Breast epithelium (tissue), 4 donors: ENCODE measurements around the gene POLQ. TPM values are rescaled to one million over a fixed set of nuclear protein-coding genes. Genes with fewer than 3 reads are reported as not detected.

Source experiments
- DNase-seq, 2 donors: peaks; one replicate each; pipeline ENCODE4 v3.0.0-alpha.2; 2019; ENCODE audit warnings: low spot score in 2 of 2
- H3K27ac ChIP-seq, 2 donors: fragments of 200-600 bp; sonication (generic) in 1 of 2; one replicate each; pipeline ENCODE4 v1.5.1; 2016 to 2019; ENCODE audit warnings: mild to moderate bottlenecking in 1 of 2
- H3K27me3 ChIP-seq, 2 donors: fragments of 200-600 bp; sonication (generic) in 1 of 2; one replicate each; pipeline versions ENCODE4 v1.5.1 to v1.6.0; 2017 to 2019; ENCODE audit warnings: control low read depth in 1 of 2, mild to moderate bottlenecking in 1 of 2
- H3K36me3 ChIP-seq: fragments of 200-600 bp; one replicate; pipeline ENCODE4 v1.5.1; 2019
- H3K4me1 ChIP-seq, 2 donors: fragments of 200-600 bp; sonication (generic); one replicate each; pipeline ENCODE4 v1.5.1; 2016 to 2019; ENCODE audit warnings: control low read depth in 1 of 2
- H3K4me3 ChIP-seq, 3 donors: fragments of 200-600 bp; sonication (generic); 1 replicate in 2 of 3; 2 replicates in 1 of 3; pipeline ENCODE4 v1.5.1; 2016 to 2019; ENCODE audit warnings: mild to moderate bottlenecking in 3 of 3, moderate library complexity in 2 of 3
- H3K9me3 ChIP-seq, 2 donors: fragments of 200-600 bp; sonication (generic) in 1 of 2; one replicate each; pipeline ENCODE4 v1.5.1; 2016 to 2019; ENCODE audit warnings: control low read depth in 1 of 2
- POLR2A ChIP-seq: fragments of 450-650 bp; IDR thresholded peaks from one replicate; pipeline ENCODE4 v1.6.1; 2016; ENCODE audit warnings: antibody characterized with exemption, mild to moderate bottlenecking, moderate library complexity
- POLR2AphosphoS5 ChIP-seq, 3 donors: sonication (generic); formaldehyde crosslinking; IDR thresholded peaks; one replicate each; pipeline ENCODE4 v1.6.1; 2017; ENCODE audit warnings: antibody characterized with exemption in 3 of 3
- intact Hi-C: fragments of 100-400 bp; cut with DNase I; formaldehyde crosslinking; loops from one replicate; pipeline ENCODE4 v1.15.1; 2023; ENCODE audit warnings: low total_unique reads
- total RNA-seq, 3 donors: library from RNA; depleted of rRNA; stranded (reverse); fragments of >200 nt; gene quantifications; one replicate each; pipeline ENCODE4 v1.1.0, GENCODE V29; 2016
- TF ChIP-seq, protein P1 (sequence below), 3 donors: fragments of 450-650 bp; IDR thresholded peaks; one replicate each; pipeline ENCODE4 v1.5.1; 2016 to 2017; ENCODE audit warnings: antibody characterized with exemption in 3 of 3, mild to moderate bottlenecking in 3 of 3, moderate library complexity in 3 of 3

POLQ gene
- total RNA-seq, 3 donors from 2014 or later: under 0.01 to 0.64 (median 0.29) TPM

- no peak for DNase-seq
- no peaks in the 10 kb centered on the region for H3K4me1 ChIP-seq
- H3K36me3 ChIP-seq: no peaks in the 10 kb centered on the region
- TF ChIP-seq POLR2A: no peak
- no peak overlapping the region for H3K4me3 ChIP-seq
- intact Hi-C loops: no loop called here
- H3K27me3 ChIP-seq: no peaks in the 10 kb centered on the region
- no peaks in the 10 kb centered on the region for H3K9me3 ChIP-seq
- H3K27ac ChIP-seq: no peak overlapping the region
Measured at GRCh38 chr3:121531269-121531668, 14.5 kb downstream of the POLQ start.

GRCh38 chr3:121529308-121529707 lies 16.5 kb downstream of the POLQ start:
- Histone ChIP-seq H3K9me3 (no peaks in the 10 kb centered on the region), H3K27me3 (no peaks in the 10 kb centered on the region), H3K4me1 (no peaks in the 10 kb centered on the region), H3K36me3 (no peaks in the 10 kb centered on the region), H3K4me3 (no peak overlapping the region), H3K27ac (no peak overlapping the region)
- no peak for DNase-seq
- TF ChIP-seq, protein P1, sequence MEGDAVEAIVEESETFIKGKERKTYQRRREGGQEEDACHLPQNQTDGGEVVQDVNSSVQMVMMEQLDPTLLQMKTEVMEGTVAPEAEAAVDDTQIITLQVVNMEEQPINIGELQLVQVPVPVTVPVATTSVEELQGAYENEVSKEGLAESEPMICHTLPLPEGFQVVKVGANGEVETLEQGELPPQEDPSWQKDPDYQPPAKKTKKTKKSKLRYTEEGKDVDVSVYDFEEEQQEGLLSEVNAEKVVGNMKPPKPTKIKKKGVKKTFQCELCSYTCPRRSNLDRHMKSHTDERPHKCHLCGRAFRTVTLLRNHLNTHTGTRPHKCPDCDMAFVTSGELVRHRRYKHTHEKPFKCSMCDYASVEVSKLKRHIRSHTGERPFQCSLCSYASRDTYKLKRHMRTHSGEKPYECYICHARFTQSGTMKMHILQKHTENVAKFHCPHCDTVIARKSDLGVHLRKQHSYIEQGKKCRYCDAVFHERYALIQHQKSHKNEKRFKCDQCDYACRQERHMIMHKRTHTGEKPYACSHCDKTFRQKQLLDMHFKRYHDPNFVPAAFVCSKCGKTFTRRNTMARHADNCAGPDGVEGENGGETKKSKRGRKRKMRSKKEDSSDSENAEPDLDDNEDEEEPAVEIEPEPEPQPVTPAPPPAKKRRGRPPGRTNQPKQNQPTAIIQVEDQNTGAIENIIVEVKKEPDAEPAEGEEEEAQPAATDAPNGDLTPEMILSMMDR (IDR thresholded peaks at IDR 0.05): no peak
- TF ChIP-seq POLR2A (no peak), POLR2AphosphoS5 (IDR thresholded peaks at IDR 0.05) (no peak)
- intact Hi-C loops: no loop called here

- intact Hi-C loops: no loop called here
- no peak overlapping the region for H3K4me3 ChIP-seq
- TF ChIP-seq POLR2A (no peak), POLR2AphosphoS5 (IDR thresholded peaks at IDR 0.05) (no peak)
- TF ChIP-seq, protein P1 (IDR thresholded peaks at IDR 0.05): no peak
Measured at GRCh38 chr3:121520510-121520909, 25.3 kb downstream of the POLQ start.

DNA sequence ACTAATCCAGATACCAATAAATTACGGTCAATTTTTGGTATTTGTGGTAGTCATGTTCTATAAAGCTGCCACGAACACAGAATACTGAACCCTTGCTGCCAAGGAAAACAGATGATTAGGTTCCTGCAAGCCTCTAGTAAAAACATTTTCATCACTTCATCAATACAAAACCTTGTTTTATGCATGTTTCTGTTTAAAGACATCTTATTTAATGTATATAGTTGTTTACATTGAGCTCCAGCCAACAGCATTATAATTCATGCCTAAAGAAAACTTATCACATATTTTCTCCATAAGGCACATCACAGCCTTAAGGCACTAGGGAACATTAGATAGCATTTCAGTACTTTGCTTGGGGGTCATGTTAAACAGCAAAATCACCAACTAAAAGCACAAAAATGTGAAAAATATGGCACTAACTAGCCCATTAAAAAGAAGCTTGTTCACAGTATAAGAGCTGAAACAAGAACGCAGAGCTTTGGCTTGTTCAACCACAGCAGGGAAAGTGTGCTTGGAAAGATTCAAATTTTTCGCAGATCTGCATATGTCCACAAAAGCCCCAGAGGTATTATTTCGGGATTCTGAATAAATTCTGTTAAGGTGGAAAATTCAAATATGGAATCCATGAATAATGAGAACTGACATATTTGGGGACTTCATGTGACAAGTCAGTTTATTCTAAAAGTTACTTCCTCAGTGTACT lies 27.7 kb downstream of the POLQ start:
- TF ChIP-seq POLR2AphosphoS5 (IDR thresholded peaks at IDR 0.05) (no peak), POLR2A (no peak)
- TF ChIP-seq, protein P1 (IDR thresholded peaks at IDR 0.05): no peak
- H3K27me3 ChIP-seq: no peaks in the 10 kb centered on the region

More at GRCh38 chr3:121520510-121520909, 25.3 kb downstream of the POLQ start:
- Histone ChIP-seq H3K4me1 (no peaks in the 10 kb centered on the region), H3K36me3 (no peaks in the 10 kb centered on the region), H3K9me3 (peaks cover under 1 to 14% of the 10 kb centered on the region in 2 donors), H3K27me3 (no peaks in the 10 kb centered on the region), H3K27ac (no peak overlapping the region)
- no peak for DNase-seq

GRCh38 chr3:121515862-121516261 lies 29.9 kb downstream of the POLQ start:
- Histone ChIP-seq H3K9me3 (peaks cover 6 to 19% of the 10 kb centered on the region in 2 donors), H3K4me3 (no peak overlapping the region), H3K27me3 (no peaks in the 10 kb centered on the region), H3K4me1 (no peaks in the 10 kb centered on the region), H3K27ac (no peak overlapping the region), H3K36me3 (no peaks in the 10 kb centered on the region)
- DNase-seq: no peak
- intact Hi-C loops: no loop called here
- TF ChIP-seq, protein P1 (IDR thresholded peaks at IDR 0.05): no peak
- TF ChIP-seq POLR2AphosphoS5 (IDR thresholded peaks at IDR 0.05) (no peak), POLR2A (no peak)

More for the DNA sequence above, 27.7 kb downstream of the POLQ start:
- intact Hi-C loops: no loop called here
- no peak overlapping the region for H3K4me3 ChIP-seq
- no peak for DNase-seq
- H3K4me1 ChIP-seq: no peaks in the 10 kb centered on the region
- no peaks in the 10 kb centered on the region for H3K36me3 ChIP-seq
- no peak overlapping the region for H3K27ac ChIP-seq
- peaks cover 6 to 19% of the 10 kb centered on the region in 2 donors for H3K9me3 ChIP-seq
